H54 (cell line): ENCODE data around the gene CDC34.

Experiments
- DNase-seq: peaks from one replicate; pipeline ENCODE4 v3.0.0; 2011; ENCODE audit warnings: low spot score, mixed read lengths; ENCODE audit not compliant: insufficient read length
- FAIRE-seq: peaks from 3 replicates; lab custom pipeline; 2011; peaks lifted over from hg19 to GRCh38; lab: Jason Lieb, UNC
- POLR2A ChIP-seq: IDR thresholded peaks from 2 replicates; pipeline ENCODE4 v1.6.1; 2011; ENCODE audit warnings: low read depth, mild to moderate bottlenecking, low read length

The CDC34 gene

DNA sequence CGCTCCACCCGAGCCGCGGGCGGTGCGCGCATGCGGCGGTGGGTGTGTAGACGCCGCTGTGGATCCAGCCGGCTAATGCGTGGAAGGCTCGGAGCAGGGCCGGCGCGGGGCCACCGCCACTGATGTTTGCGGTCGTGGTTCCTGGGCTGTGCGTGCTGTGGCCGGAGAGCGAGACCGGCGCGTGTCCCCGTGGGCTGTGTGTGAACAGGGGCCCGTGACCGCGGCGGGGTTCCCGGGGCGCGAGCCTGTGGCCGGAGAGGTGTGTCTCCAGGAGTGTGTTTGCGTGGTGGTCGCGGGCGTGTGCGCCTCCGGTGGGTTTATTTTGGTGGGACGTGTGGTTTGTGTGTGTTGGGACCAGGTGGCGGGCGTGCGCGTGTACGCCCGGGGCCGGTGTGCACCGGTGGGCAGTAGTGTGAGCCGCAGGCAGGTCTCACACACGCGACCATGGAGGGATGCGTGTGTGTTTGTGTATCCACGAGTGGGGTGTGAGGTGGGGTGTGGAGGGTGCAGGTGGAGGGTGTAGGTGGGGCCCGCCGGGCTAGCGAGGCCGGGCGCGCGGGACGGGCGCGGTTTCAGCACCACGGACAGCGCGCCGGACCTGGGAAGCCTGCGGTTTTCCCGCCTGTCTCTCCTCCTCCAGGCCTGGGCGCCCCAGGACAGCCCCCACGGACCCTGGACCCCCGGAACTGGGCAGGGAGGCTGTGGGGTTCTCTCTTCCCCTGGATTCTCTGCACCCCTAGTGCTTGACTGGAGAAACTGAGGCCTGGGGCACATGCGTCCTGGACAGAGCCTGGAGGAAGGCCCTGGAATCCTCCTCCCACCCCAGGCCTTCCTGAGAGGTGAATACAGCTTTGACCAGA is 59.8 kb downstream of the CDC34 start:
- FAIRE-seq, result no peak
- no peak for TF ChIP-seq POLR2A
- no peak for DNase-seq
